Cardiac fibroblast (primary cell): ENCODE data around the gene TRMU.
"Not testable (repeated sequence)": the region's sequence is repeated elsewhere in the genome, so short reads cannot be mapped to it uniquely, and the experiment has no call there.

Experiments used
- DNase-seq, 2 donors: peaks; one replicate each; pipeline versions ENCODE4 v3.0.0 to v3.0.0-alpha.2; 2010; ENCODE audit warnings: low read depth in 2 of 2
- H3K4me3 ChIP-seq, 2 donors: replicated peaks in 1 of 2; 1 replicate in 1 of 2; 2 replicates in 1 of 2; pipeline ENCODE4 v1.5.1; 2011; ENCODE audit warnings: low read depth in 2 of 2, low read length in 2 of 2, mild to moderate bottlenecking in 2 of 2, moderate library complexity in 1 of 2
- TF ChIP-seq, protein P1 (sequence below): IDR thresholded peaks from one replicate; pipeline ENCODE4 v1.5.1; 2011; ENCODE audit warnings: low read depth, mild to moderate bottlenecking, low read length, inconsistent platforms

Gene TRMU

DNA sequence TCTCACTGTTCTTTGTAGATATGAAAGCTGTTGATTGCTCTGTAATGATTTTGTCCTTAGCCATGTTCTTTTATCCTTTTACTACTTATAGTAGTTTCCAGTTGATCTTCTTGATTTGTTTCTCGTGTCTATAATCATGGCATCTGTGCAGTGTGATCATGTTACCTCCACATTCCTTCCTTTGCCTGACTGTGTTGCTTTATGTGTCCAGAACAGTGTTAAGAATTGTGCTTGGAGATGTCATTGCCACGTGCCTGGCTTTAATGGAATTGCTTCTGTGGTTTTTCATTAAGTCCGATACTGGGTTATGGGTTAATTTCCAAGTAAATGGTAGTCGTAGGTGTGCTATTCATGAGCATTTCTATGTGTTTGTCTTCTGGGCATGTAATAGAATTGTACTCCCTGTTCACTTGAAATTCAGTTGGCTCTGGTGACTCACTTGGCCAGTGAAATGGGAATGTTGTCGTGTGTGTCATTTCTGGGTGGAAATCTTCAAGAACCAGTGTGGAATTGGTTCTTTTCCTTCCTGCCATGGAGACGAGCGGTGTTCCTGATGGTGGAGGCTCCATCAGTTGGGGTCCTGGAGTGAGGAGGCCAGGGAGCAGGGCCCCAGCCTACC lies 32.1 kb upstream of the TRMU start:
- no peak overlapping the region for H3K4me3 ChIP-seq
- TF ChIP-seq, protein P1, sequence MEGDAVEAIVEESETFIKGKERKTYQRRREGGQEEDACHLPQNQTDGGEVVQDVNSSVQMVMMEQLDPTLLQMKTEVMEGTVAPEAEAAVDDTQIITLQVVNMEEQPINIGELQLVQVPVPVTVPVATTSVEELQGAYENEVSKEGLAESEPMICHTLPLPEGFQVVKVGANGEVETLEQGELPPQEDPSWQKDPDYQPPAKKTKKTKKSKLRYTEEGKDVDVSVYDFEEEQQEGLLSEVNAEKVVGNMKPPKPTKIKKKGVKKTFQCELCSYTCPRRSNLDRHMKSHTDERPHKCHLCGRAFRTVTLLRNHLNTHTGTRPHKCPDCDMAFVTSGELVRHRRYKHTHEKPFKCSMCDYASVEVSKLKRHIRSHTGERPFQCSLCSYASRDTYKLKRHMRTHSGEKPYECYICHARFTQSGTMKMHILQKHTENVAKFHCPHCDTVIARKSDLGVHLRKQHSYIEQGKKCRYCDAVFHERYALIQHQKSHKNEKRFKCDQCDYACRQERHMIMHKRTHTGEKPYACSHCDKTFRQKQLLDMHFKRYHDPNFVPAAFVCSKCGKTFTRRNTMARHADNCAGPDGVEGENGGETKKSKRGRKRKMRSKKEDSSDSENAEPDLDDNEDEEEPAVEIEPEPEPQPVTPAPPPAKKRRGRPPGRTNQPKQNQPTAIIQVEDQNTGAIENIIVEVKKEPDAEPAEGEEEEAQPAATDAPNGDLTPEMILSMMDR, result no peak

DNA sequence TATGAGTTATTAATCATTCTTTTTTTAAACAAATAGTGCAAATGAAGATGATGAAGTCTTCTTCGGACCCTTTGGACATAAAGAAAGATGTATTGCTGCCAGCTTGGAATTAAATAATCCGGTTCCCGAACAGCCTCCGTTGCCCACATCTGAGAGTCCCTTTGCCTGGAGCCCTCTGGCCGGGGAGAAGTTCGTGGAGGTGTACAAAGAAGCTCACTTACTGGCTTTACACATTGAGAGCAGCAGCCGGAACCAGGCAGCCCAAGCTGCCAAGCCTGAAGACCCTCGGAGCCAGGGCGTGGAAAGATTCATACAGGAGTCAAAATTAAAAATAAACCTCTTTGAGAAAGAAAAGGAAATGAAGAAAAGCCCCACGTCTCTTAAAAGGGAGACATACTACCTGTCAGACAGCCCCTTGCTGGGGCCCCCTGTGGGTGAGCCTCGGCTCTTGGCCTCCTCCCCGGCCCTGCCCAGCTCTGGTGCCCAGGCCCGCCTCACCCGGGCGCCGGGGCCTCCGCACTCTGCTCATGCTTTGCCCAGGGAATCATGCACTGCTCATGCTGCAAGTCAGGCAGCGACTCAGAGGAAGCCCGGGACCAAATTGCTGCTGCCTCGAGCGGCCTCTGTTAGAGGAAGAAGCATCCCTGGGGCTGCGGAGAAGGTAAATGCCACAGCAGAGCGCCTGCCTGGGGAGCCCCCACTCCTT lies 27.1 kb upstream of the TRMU start:
- TF ChIP-seq, protein P1, result no peak
- no peak overlapping the region for H3K4me3 ChIP-seq
- no peak for DNase-seq

More for the DNA sequence above, 32.1 kb upstream of the TRMU start:
- peak in 1 of 2 donors; percentile 49 for DNase-seq

DNA sequence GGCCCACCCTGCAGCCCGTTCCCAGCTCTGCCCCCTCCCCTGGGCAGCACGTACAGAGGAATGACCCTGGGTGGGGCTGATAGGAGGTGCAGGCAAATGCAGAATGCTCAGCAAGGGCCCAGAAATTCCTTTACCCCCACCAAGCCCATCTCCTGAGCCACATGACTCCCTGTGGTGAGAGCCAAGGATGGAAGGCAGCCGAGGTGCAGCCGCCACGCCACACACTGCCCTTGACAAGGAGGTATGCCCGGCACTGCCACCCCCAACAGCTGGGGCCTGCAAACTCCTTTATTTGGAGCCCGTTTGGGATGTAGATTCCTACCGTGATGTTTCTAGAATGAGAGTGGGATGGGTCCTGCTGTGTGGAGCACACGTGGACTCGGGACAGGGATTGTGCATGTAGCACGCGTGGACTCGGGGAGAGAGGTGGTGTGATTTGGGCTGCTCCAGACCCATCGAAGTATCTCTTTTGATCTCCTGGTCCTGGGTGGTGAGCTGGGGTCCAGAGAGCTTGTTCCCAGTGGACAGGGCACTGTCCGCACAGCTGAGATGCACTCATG lies 25.9 kb upstream of the TRMU start:
- no peak overlapping the region for H3K4me3 ChIP-seq
- no peak for DNase-seq
- TF ChIP-seq, protein P1, result no peak

DNA sequence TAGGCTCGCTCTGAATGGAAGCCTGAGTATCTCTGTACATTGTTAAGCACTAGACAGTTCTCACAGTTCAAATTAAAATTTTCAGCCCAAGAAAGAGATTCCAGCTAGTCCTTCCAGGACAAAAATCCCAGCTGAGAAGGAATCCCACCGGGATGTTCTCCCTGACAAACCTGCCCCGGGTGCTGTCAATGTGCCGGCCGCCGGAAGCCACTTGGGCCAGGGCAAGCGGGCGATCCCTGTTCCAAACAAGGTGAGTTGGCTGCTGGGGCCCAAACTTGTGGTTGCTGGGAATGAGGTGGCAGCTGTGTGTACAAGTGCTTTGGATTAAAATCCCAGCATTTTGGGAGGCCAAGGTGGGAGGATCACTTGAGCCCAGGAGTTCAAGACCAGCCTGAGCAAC lies 23.5 kb upstream of the TRMU start:
- no peak overlapping the region for H3K4me3 ChIP-seq
- no peak for DNase-seq
- TF ChIP-seq, protein P1, result no peak

DNA sequence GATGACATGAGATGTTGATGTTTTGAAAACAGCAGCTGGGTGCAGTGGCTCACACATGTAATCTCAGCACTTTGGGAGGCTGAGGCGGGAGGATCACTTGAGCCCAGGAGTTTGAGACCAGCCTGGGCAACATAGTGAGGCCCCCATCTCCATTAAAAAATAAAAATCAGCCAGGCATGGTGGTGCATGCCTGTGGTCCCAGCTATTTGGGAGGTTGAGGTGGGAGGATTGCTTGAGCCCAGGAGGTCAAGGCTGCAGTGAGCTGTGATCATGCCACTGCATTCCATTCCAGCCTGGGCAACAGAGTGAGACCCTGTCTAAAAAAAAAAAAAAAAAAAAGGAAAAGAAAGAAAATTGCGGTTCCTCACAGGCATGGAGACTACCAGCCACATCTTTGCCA lies 22.7 kb upstream of the TRMU start:
- DNase-seq, H3K4me3 ChIP-seq: not testable (repeated sequence)

DNA sequence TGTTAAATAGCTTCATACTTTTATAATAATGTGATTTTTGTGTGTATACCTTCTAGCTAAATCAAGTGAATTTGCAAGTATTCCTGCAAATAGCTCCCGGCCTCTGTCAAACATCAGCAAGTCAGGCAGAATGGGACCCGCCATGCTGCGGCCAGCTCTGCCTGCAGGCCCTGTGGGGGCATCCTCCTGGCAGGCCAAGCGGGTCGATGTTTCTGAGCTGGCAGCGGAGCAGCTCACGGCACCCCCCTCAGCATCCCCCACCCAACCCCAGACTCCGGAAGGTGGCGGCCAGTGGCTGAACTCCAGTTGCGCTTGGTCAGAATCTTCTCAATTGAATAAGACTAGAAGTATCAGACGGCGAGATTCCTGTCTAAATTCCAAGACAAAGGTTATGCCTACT lies 19.5 kb upstream of the TRMU start:
- H3K4me3 ChIP-seq, result no peak overlapping the region
- no peak for DNase-seq
- TF ChIP-seq, protein P1, result no peak

DNA sequence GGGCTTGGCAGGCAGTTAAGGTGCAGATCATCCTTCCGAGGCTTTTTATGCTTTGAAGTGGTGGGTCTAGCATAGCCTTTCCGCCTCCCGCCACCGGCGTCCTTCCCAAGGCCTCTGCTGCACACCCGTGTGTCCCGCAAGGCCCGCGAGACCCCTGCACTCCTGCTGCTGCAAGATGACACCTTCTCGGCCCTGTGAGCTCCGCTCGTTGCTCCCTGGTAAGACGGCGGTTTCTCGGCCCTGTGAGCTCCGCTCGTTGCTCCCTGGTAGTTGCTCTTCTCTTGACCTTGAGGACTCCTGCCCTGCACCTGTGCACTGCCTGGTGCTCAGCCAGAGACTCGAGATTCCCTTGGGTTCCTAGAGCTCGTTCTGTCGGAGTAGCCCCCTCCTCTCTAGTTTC lies 17.9 kb upstream of the TRMU start:
- no peak overlapping the region for H3K4me3 ChIP-seq
- TF ChIP-seq, protein P1, result no peak
- no peak for DNase-seq
